Effector memory CD4-positive, alpha-beta T cell (primary cell): Measurements from ENCODE around the gene EPHA1.
"Not testable (repeated sequence)": the region's sequence is repeated elsewhere in the genome, so short reads cannot be mapped to it uniquely, and the experiment has no call there.

Experiments
- DNase-seq, 3 donors: peaks; one replicate each; pipeline ENCODE4 v3.0.0-alpha.2; 2020
- H3K27ac ChIP-seq: 2 replicates; pipeline ENCODE4 v1.7.0; 2013; ENCODE audit warnings: mild to moderate bottlenecking, low read length, moderate library complexity; ENCODE audit not compliant: insufficient read depth, poor library complexity, severe bottlenecking
- H3K27me3 ChIP-seq: replicated peaks from 2 replicates; pipeline ENCODE4 v1.7.0; 2013; ENCODE audit warnings: mild to moderate bottlenecking, low read length; ENCODE audit not compliant: insufficient read depth, control insufficient read depth, poor library complexity, severe bottlenecking
- H3K36me3 ChIP-seq: 2 replicates; pipeline ENCODE4 v1.7.0; 2013; ENCODE audit warnings: mild to moderate bottlenecking, low read length, moderate library complexity; ENCODE audit not compliant: control insufficient read depth, insufficient read depth
- H3K4me1 ChIP-seq: 2 replicates; pipeline ENCODE4 v1.7.0; 2013; ENCODE audit warnings: low read length, mild to moderate bottlenecking; ENCODE audit not compliant: control insufficient read depth, insufficient read depth, poor library complexity, severe bottlenecking
- H3K4me3 ChIP-seq: 2 replicates; pipeline ENCODE4 v1.7.0; 2013; ENCODE audit warnings: low read length, low read depth, mild to moderate bottlenecking; ENCODE audit not compliant: insufficient read depth, poor library complexity, severe bottlenecking
- H3K9me3 ChIP-seq: 2 replicates; pipeline ENCODE4 v1.7.0; 2013; ENCODE audit warnings: mild to moderate bottlenecking, low read length, moderate library complexity; ENCODE audit not compliant: control insufficient read depth

Gene EPHA1

DNA sequence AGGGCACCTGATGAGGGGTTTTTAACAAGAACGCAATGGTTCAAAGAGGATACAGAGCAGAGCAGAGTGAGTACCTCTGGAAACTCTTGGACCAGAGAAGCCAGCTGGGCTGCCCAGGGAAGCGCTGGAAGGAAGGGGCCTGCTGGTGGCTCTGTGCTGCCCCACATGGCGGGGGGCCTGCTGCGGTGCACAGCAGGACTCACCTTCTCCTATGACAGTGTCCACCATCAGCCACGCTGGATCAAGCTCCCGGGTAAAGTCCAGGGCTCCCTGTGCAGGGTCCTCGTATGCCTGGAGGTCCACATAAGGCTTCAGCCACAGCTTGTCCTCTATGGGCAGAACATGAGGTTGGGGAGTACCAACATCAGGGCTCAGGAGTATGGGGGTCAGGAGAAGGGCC, 12.5 kb downstream of the EPHA1 start:
- H3K27me3 ChIP-seq = no peaks in the 10 kb centered on the region
- no peak for DNase-seq
- H3K4me1 ChIP-seq = no peaks in the 10 kb centered on the region
- H3K36me3 ChIP-seq = peaks cover 73% of the 10 kb centered on the region
- H3K27ac ChIP-seq = no peak overlapping the region
- H3K4me3 ChIP-seq = no peak overlapping the region
- H3K9me3 ChIP-seq = no peaks in the 10 kb centered on the region

GRCh38 chr7:143395187-143396149, 13.2 kb downstream of the EPHA1 start:
- H3K27ac ChIP-seq = no peak overlapping the region
- no peaks in the 10 kb centered on the region for H3K9me3 ChIP-seq
- peaks cover 73% of the 10 kb centered on the region for H3K36me3 ChIP-seq
- no peaks in the 10 kb centered on the region for H3K4me1 ChIP-seq
- no peaks in the 10 kb centered on the region for H3K27me3 ChIP-seq
- H3K4me3 ChIP-seq = no peak overlapping the region
- no peak for DNase-seq

GRCh38 chr7:143394777-143395176, 13.9 kb downstream of the EPHA1 start:
- Histone ChIP-seq H3K4me3 (no peak overlapping the region), H3K36me3 (peaks cover 78% of the 10 kb centered on the region)
- no peak for DNase-seq

DNA sequence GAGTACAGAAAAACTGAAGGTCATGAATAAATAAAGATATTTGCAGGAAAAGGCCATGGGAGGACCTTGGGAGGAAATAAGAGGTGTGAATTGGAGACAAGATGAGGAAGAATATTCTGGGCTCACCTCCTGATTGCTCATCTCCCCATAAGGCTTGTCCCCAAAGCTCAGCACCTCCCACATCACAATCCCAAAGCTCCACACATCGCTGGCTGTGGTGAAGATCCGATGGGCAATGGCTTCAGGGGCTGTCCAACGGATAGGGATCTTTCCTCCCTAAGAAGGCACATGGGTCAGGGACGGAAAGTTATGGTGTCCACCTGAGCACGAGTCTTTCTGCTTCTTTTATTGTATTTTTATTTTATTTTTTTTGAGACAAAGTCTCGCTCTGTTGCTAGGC, 14.6 kb downstream of the EPHA1 start:
- H3K36me3 ChIP-seq = peaks cover 77% of the 10 kb centered on the region
- no peak overlapping the region for H3K4me3 ChIP-seq
- DNase-seq = no peak
- no peaks in the 10 kb centered on the region for H3K9me3 ChIP-seq
- H3K27me3 ChIP-seq = no peaks in the 10 kb centered on the region
- H3K4me1 ChIP-seq = no peaks in the 10 kb centered on the region
- no peak overlapping the region for H3K27ac ChIP-seq

More at GRCh38 chr7:143394777-143395176, 13.9 kb downstream of the EPHA1 start:
- Histone ChIP-seq H3K27me3 (no peaks in the 10 kb centered on the region), H3K9me3 (no peaks in the 10 kb centered on the region), H3K4me1 (no peaks in the 10 kb centered on the region), H3K27ac (no peak overlapping the region)

DNA sequence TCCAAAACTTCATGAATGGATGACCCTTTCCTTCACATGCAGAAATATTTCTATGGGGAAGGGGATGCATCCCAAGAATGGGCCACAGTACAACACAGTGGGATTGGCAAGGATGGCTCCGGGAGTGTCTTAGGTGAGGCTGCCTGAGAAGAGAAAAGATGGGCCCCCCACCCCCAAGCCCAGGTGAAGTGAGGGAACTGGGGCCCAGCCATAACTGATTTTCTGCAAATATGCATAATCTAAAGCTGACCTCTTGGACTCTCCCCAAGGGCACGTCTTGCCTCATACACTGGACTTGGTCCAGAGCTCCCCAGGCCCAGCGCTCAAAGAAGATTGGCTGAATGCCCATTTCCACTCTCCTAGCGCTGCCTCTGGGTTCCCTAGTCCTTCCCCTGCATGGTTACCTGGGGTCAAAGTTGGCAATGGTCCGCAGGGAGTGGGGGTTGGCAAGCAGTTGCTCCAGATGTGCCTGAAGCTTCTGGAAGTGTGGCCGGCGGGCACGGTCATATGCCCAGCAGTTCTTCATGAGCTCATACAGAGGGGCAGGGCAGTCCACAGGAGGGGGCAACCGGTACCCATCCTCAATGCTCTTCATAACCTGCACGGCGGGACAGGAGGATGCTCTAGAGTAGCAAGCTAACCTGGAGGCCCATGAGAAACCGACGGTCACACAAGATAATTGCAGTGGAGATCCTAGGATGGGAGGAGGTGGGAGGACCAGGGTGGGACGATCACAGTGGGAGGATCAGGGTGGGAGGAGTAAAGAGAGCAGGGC, 15.2 kb downstream of the EPHA1 start:
- no peak overlapping the region for H3K27ac ChIP-seq
- H3K4me3 ChIP-seq = no peak overlapping the region
- no peak for DNase-seq
- H3K9me3 ChIP-seq = no peaks in the 10 kb centered on the region
- H3K36me3 ChIP-seq = peaks cover 78% of the 10 kb centered on the region
- no peaks in the 10 kb centered on the region for H3K27me3 ChIP-seq
- H3K4me1 ChIP-seq = no peaks in the 10 kb centered on the region

DNA sequence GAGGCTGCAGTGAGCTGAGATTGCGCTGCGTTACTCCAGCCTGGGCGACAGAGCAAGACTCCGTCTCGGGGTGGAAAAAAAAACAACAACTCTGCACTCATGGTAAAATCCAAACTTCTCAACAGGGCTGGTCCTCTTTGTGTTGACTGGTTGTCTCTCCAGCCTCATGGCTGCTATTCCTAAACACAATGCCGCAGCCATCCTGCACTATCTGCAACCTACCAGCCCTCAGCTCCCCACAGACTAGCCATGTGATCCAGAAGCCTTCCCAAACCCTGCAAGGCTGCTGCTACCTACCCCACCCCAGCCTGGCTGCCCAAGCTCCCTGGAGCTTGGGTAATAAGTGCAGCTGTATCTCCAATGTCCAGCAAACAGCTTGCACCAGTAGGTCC, 15.8 kb downstream of the EPHA1 start:
- H3K27ac ChIP-seq = no peak overlapping the region
- H3K4me3 ChIP-seq = no peak overlapping the region
- H3K36me3 ChIP-seq = peaks cover 82% of the 10 kb centered on the region
- no peaks in the 10 kb centered on the region for H3K4me1 ChIP-seq
- H3K27me3 ChIP-seq = no peaks in the 10 kb centered on the region
- no peaks in the 10 kb centered on the region for H3K9me3 ChIP-seq
- DNase-seq = no peak

DNA sequence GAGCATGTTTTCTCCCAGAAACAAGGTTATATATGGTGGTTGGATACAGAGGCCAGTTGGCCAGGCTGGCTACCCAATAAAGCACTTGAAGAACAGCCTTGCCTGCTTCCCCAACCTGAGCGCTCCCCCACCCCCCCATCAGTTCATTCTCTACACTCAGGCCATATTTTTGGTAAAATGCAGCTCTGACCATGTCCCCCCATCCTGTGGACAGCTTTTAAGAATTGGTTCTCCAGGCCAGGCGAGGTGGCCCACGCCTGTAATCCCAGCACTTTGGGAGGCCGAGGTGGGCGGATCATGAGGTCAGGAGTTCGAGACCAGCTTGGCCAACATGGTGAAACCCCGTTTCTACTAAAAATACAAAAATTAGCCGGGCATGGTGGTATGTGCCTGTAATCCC, 16.2 kb downstream of the EPHA1 start:
- not testable (repeated sequence) for DNase-seq, H3K27me3 ChIP-seq, H3K4me1 ChIP-seq, H3K9me3 ChIP-seq, H3K4me3 ChIP-seq, H3K27ac ChIP-seq
- H3K36me3 ChIP-seq = peaks cover 82% of the 10 kb centered on the region

- no peak overlapping the region for H3K4me3 ChIP-seq
These were observed 16.9 kb downstream of the EPHA1 start for GRCh38 chr7:143391462-143392404.

DNA sequence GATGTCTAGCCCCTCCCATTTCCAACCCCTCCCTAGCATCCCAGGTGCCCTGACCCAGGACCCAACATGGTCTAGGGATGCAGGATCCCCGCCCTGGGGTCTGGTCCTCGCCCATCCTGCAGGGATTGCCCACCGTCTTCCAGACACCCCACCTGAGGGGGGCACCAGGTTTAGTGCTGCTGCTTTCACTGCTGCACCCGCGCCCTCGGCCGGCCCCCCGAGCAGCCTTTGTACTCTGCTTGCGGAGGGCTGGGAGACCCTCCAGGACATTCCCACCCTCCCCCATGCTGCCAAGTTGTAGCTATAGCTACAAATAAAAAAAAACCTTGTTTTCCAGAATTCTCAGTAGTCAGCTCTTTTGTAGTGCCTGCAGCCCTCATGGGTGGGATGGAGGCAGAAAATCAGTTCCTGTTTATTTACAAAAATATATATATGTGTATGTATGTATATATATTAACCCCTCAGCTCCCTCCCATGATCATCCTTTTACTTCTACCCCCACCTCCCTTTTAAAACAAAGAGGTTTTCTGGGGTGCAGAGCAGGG, 17.8 kb downstream of the EPHA1 start:
- no peak overlapping the region for H3K4me3 ChIP-seq
- H3K9me3 ChIP-seq = no peaks in the 10 kb centered on the region
- H3K36me3 ChIP-seq = peaks cover 73% of the 10 kb centered on the region
- no peak for DNase-seq
- H3K4me1 ChIP-seq = peaks cover 11% of the 10 kb centered on the region
- no peak overlapping the region for H3K27ac ChIP-seq
- H3K27me3 ChIP-seq = no peaks in the 10 kb centered on the region

More at GRCh38 chr7:143391462-143392404, 16.9 kb downstream of the EPHA1 start:
- peaks cover 2% of the 10 kb centered on the region for H3K4me1 ChIP-seq
- DNase-seq = no peak
- no peak overlapping the region for H3K27ac ChIP-seq
- peaks cover 80% of the 10 kb centered on the region for H3K36me3 ChIP-seq
- no peaks in the 10 kb centered on the region for H3K27me3 ChIP-seq
- H3K9me3 ChIP-seq = no peaks in the 10 kb centered on the region
